HG03342 (cell line): ENCODE measurements around the gene ACTBL2.

Source experiments
- ATAC-seq: cut with Tn5 transposase; IDR thresholded peaks from one replicate; pipeline ENCODE4 v1.9.1; 2021; ENCODE audit warnings: mild to moderate bottlenecking, moderate library complexity; ENCODE audit not compliant: unreplicated experiment

ACTBL2 gene

DNA sequence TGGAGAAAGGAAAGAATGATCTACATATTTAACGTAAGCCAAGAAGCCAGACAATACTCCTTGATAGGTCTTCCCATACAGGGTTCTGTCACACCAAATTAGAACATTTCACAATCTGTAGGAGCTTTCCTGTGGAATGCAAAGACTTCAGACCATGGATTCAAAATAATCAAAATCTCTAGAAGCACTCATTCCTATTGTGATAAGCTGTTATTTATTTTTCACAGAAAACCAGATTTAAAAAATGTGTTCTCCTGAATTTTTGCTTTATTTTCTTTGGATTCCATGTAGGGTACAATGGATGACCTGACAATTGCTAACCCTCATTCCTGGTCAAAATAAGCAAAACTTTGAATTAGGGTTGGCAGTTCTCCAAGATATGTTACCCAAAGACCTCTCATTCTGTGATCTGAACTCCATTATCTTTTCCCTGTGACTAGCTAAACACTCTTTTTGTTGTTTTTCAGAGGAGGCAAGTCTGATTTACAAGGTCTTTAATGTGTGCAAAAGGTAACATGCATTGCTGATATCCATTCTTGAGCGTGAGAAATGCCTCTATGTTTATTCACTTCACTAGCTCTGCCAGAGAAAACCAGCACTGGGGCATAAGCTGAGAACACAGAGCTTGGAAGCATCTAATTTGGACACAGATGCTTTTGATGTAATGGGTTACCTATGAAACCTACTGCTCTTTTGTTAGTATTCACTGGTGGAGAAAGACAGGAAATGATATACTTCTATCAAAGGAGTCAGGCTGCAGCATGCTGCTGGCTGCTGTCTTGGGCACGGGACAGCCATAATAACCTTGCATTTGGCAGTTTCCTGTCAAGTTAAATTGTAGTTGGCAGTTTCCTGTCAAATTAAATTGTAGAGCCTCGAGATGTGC, 31.4 kb downstream of the ACTBL2 start:
- no peak for ATAC-seq

DNA sequence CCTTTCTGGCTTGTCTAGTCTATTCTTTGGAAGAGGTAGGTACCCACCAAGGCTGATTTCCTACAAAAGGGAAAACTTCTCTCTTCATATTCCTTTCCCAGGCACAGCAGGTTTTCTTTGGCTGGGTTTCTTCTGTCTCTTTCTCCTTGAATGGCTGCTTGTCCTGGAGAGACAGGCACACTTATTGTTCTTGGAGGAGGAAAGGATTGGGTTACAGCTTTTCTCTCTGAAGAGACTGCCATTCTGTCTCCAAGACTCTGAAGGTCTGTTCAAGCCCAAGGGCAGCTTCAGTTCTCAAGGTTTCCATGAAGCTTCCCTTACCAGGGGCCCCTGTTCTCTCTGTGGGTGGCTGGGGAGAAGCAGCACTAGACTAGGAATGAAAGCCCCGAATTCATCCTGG, 33.9 kb downstream of the ACTBL2 start:
- no peak for ATAC-seq

DNA sequence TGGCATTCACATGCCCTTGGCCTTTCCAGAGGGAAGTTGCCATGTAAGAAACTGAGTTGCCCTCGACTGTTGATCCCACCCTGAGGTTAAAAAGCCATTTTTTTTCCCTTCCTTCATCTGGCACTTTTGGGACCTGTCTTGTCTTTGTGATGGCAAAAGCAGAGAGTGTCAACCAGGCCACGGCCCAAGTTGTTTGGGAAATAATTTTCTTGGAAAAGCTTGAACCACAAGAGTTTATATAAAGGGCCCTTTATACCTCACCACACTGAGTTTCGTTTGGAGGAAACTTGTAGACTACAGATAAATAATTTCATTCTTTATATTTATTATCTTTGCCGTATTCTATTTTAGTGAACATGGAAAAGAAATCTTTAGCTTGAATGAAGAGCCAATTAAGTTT, 34.3 kb downstream of the ACTBL2 start:
- no peak for ATAC-seq

DNA sequence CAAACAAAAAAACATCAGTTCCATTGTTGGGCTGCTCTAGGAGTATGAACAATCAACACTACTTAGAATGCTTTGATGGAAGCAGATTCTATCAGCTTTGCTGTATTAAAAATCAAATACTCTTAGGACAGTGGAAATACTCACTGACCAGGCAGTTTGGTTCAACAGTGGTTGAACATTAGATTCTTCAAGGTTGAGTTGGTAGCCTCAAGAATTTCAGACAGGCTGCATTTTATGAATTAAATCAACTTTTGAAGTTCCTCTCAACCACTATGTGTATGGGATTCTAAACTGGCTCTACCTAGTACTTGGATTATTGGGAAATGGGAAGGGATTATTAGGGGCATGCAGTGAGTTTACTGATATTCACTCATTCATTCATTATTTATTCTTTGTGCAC, 35.0 kb downstream of the ACTBL2 start:
- no peak for ATAC-seq

DNA sequence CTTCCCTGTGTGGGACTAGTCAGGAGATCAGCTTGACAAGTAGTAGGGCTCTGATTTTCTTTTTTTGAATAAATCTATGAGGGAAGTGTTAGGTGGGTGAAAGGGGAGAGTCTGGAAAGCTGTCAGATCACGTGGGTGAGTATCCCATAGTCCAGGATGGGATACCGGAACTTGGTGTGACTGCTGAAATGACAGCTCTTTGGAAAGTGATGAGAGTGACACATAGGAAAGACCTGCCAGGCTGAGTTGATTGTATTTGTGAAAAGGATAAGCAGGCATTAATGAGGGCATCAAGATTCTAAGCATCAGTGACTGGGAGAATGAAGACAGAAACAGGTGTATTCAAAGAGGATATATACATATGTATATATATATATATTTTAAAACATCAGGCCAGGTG, 35.6 kb downstream of the ACTBL2 start:
- no peak for ATAC-seq

DNA sequence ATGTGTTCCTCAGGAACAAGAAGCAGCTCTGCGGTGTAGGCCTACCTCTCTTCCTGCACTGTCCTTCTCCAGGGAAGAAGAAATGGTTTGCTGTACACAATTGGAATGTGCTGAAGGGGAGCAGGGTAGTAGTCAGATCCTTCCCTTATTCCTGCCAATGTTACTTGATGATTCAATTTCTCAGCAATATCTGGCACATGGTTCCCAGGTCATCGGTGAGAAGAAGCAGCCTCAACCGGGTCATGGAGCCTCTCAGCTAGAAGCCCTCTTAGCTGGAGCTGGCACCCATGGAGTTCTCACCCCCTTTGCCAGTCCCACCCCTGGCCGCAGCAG, 36.9 kb downstream of the ACTBL2 start:
- no peak for ATAC-seq

DNA sequence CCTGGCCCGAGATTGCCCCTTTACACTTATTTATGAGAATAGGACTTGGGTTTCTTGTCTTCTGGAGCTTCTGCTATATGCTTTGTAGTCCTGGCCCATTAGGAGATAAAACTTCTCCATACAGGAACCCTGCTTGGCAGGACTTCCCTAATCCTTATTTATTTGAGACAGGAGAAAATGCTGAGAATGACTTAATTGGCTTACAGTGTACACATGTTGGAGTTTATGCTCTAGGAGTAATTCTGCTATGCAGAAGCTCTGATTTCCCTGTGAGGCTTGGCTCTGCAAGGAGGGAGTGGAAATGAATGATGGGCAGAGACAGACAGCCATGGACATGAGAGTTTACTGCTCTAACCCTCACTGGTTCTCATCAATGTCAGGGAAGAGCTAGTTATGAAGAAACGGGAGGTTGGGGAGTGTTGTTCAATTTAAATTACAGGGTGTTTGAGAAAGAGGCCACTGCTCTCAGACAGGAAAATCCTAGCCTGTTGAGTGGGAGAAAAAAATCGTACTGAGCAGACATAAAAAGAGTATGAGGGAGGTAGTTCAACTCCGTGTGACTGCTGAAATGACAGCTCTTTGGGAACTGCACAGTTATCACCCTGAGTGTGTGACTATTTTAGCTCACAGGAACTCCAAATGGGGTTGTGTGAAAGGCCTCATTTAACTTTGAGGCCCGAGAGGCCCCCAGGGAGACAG, 37.5 kb downstream of the ACTBL2 start:
- ATAC-seq: no peak

DNA sequence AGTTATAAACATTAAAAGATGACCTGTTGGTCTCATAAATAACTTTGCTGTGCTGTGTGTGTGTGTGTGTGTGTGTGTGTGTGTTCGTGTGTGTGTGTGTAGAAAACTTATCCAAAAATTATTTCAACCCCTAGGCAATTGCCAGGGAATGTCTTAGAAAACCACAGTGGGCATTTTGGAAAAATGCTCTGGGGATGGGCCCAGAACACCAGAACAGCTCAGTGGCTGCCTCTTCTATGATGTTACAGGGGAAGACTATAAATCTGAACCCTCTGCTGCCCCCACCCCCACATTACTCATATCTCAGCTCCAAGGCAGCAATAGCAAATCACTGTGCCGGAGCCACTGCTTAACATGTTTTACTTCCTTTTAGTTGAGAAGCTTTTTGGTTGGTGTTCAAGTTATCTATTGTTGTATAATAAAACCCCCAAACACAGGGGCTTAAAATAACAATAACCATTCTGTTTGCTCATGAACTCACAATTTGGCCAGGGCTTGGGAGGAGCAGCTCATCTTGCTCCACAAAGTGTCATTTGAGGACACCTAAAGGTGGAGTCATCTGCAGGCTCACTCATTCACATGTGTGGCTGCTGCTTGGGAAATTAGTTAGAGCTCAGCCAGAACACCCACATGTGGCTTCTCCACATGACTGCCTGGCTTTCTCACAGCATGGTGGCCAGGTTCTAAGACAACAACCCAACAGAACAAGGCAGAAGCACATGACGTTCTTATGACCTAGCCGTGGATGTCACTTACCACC, 40.4 kb downstream of the ACTBL2 start:
- ATAC-seq: peak; percentile 64

DNA sequence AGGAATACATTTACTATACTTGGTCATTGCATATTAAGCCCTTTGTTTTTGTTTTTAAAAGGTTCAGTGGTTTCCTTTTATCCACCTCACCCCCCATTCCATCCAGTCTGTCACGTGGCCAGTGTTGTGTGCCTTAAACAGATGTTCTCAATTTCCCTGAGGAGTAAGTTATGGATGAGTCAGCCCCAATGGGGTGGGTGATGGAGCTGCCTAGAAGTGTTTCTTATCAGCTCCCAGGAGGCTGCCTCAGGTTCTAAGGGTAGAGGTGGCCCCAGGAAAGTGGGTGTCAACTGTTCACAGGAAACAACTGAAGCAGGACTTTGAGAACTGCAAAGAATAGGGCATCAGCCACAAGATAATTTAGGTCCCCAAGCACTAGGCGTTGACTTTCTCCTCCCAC, 41.1 kb downstream of the ACTBL2 start:
- ATAC-seq: no peak

DNA sequence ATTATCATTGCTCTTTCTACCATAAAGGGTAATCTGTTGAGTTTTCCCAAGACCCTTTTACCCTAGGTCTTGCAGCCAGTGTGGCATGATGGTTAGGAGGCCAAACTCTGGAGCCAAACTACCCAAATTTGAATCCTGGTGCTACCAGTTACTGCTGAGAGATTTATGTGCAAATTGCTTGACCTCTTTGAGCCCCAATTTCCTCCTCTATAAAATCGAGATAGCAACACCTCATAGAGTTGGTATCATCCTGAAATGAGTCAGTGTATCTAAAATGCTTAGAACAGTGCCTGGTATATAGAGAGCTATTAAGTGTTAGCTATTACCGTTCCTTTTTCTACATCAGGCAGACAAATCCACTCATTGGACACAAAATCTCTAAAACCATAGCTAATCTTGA, 43.0 kb downstream of the ACTBL2 start:
- no peak for ATAC-seq

DNA sequence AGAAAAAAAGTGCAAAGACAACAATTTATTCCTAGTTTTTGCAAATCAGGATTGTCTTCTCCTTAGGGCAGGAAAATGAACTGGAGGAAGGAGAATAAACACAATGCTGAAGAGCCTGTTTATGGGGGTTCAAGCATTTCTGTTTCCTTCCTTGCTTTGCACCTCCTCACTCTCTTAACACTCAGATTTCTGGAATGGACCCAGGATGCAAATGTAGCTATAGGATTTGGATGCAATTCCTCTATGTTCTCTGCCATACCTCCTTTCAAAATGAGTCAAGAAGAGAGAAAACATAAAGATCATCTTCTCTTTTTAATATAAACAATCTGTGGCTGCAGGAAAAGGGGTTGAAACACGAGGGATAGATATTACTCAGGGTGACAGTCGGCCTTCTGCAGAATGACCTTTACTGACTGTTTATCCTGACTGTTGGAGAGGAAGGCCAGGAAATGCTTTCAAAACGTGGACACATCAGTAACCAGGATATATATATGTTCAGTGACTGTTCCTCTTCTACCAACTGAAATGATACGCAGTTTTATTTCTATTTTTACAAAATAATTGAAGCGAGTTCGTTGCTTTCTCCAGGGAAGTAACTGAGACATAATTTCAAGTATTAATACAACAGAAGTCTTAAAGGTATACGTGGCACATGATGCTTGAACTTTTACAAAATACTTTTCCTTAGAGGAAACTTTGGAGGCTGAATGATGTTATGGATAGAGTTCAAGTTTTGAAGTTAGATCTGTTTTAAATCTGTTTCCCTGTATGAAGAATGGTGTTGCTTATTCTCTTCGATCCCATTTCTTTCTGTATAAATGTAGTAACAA, 44.4 kb downstream of the ACTBL2 start:
- no peak for ATAC-seq

DNA sequence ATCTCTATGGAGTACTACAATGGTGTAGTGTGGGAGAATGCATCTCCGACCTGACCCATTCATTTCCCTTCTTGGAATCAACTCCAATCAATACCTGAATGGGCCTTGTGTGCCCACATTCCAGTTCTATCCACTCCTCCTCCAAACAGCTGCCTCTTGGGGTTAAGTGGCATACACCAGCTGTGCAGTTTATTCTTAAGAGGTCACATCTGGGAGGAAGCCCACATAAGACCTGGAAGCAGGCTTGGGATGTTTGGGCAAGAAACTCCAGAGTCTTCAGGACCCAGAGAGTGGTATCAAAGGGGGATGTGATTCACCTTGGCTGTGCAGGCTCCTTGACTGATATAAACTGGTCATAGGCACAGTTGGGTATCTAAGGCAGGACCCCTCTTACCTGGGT, 46.0 kb downstream of the ACTBL2 start:
- ATAC-seq: no peak

DNA sequence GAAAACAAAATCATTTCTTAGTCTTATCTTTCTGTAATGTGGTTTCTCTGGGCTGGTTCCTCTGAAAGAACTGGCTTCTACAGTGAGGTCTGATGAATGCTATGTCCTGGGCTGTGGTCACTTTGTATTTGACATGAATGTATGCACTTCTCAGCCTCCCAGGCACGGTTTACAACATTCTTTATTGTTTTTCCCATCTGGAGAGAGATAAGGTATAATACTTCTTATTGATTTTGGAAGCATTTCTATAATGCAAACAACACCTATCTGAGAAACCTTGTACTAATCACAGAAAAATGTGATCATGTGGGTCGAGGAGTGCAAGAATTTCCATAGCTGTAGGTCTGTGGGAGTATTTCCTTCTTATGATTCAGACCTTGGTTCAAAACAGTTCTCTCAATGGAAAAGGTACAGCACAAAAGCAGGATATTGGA, 46.9 kb downstream of the ACTBL2 start:
- no peak for ATAC-seq

DNA sequence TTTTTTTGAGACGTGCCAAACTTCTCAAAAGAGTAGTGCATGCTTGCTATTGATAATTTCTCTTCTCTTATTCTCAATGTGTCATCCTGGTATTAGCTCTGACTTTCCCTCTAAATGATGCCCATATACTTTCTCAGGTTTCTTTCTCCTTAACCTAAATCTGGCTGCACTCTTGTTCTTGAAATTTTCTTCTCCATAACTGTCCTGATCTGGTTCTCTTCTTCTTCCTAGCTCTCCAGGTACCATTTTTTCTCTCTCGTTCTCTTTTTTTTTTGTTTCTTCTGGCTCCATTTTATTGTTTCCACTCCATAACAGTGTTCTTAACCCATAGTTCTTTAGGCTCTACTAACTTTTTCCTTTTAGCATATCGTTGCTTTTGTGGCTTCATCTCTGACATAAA, 47.9 kb downstream of the ACTBL2 start:
- ATAC-seq: no peak

DNA sequence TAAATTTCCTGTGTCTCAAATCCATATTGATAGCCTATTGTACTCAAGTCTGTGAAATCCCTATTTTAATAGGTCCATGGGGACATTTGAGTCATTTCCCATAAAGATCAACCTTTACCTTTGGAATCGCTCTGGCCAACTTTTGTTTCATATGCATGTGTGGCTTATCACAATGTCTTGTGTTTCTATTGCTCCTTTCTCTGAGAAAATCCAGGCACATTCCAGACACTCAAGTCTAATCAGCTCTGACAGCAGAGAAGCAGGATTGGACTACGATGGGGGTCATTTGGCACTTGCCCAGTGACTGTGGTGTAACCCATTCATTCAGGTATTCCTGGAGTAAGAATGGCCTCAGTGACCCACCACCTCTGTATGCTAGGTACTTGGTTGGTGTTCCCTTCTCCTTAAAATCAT, 48.4 kb downstream of the ACTBL2 start:
- ATAC-seq: no peak

DNA sequence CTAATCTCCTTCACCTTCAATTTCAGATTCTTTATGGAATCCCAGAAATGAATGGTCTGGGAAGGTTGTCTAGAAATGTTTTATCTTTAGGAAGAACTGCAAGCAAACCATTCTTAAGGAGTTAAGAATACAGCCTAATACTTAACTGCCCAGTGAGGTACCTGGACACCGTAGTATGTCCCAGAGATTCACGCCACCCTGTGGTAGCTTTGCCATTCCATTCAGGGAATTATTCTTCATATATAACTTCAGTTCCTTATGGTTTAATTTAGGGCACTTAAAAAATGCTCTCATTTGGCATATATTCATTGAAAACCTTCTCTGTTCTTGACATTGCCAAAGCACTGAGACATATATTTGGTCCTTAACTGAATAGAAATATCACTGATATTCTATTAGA, 49.7 kb downstream of the ACTBL2 start:
- no peak for ATAC-seq

DNA sequence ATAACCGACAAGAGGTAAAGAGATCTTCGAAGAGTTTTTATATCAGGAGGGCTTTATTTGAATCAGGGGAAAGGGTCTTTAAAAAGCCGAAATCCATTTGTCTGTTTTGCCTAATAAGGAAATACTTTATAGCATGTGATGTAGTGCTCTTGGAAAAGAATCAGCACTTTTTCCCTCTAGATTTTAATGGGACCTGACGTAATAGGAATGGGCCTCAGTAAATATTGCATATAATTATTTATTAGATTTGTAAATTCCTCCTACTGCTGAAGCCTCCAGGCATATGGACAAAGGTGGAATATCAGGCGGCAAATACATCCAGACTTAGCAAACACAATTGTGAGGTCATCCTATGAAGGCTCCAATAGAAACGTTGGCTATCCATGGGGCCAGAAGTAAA, 50.9 kb downstream of the ACTBL2 start:
- no peak for ATAC-seq
